GM19099 (cell line): ENCODE data around the gene C20orf173.
A peak's percentile ranks its signal among the peaks of the same experiment; 100 is the strongest.

ENCODE experiments used
- POLR2A ChIP-seq: IDR thresholded peaks from 3 replicates; pipeline ENCODE4 v1.6.1; 2011; ENCODE audit warnings: low read depth; ENCODE audit not compliant: insufficient read length; ENCODE audit errors: extremely low read depth

The C20orf173 gene

GRCh38 chr20:35556871-35557270, 27.4 kb upstream of the C20orf173 start:
- TF ChIP-seq POLR2A, result no peak

GRCh38 chr20:35555951-35556645, 26.6 kb upstream of the C20orf173 start:
- TF ChIP-seq POLR2A, result no peak

GRCh38 chr20:35552914-35553313, 23.5 kb upstream of the C20orf173 start:
- TF ChIP-seq POLR2A, result no peak

- no peak for TF ChIP-seq POLR2A
Observed at GRCh38 chr20:35551503-35551902, 22.1 kb upstream of the C20orf173 start.

- no peak for TF ChIP-seq POLR2A
Observed at GRCh38 chr20:35547329-35547728, 17.9 kb upstream of the C20orf173 start.

GRCh38 chr20:35546127-35546526, 16.7 kb upstream of the C20orf173 start:
- TF ChIP-seq POLR2A, result no peak

- TF ChIP-seq POLR2A, result no peak
Observed at GRCh38 chr20:35544436-35544835, 15.0 kb upstream of the C20orf173 start.

- TF ChIP-seq POLR2A, result no peak
Observed at GRCh38 chr20:35542990-35543389, 13.5 kb upstream of the C20orf173 start.

GRCh38 chr20:35541783-35542662, 12.6 kb upstream of the C20orf173 start, which contains the start of gene ERGIC3:
ERGIC3 (plus strand) TSS chr20:35542078; CDS start chr20:35542098, 20 bp downstream.
- peak; percentile 85 for TF ChIP-seq POLR2A

- TF ChIP-seq POLR2A, result no peak
Observed at GRCh38 chr20:35541118-35541782, 11.8 kb upstream of the C20orf173 start.

GRCh38 chr20:35539756-35540212, 10.3 kb upstream of the C20orf173 start:
- TF ChIP-seq POLR2A, result peak; percentile 28

GRCh38 chr20:35527122-35527769, 2.2 kb downstream of the C20orf173 start:
- TF ChIP-seq POLR2A, result no peak

GRCh38 chr20:35525639-35526038, 3.8 kb downstream of the C20orf173 start:
- no peak for TF ChIP-seq POLR2A

- no peak for TF ChIP-seq POLR2A
Observed at GRCh38 chr20:35523298-35523888, 6.1 kb downstream of the C20orf173 start.
